Tibial nerve (tissue), 4 donors: ENCODE results near the gene IL1RAPL2. TPM values are rescaled to one million over a fixed set of nuclear protein-coding genes. Genes with fewer than 3 reads are reported as not detected.

Experiments
- DNase-seq, 2 donors: peaks; one replicate each; pipeline ENCODE4 v3.0.0-alpha.2; 2019; ENCODE audit warnings: low spot score in 2 of 2
- H3K27ac ChIP-seq, 4 donors: fragments of 200-600 bp; sonication (generic) in 3 of 4; one replicate each; pipeline ENCODE4 v1.5.1; 2017 to 2019; ENCODE audit warnings: mild to moderate bottlenecking in 1 of 4
- H3K27me3 ChIP-seq, 2 donors: fragments of 200-600 bp; sonication (generic) in 1 of 2; one replicate each; pipeline versions ENCODE4 v1.5.1 to v1.6.0; 2017 to 2019
- H3K36me3 ChIP-seq, 3 donors: fragments of 200-600 bp; sonication (generic); one replicate each; pipeline ENCODE4 v1.5.1; 2018 to 2019
- H3K4me1 ChIP-seq, 4 donors: fragments of 200-600 bp; sonication (generic) in 3 of 4; one replicate each; pipeline ENCODE4 v1.5.1; 2017 to 2019
- H3K4me3 ChIP-seq, 4 donors: fragments of 200-600 bp; sonication (generic) in 3 of 4; one replicate each; pipeline ENCODE4 v1.5.1; 2017 to 2019; ENCODE audit warnings: mild to moderate bottlenecking in 1 of 4, moderate library complexity in 1 of 4
- H3K9me3 ChIP-seq, 4 donors: fragments of 200-600 bp; sonication (generic) in 3 of 4; one replicate each; pipeline ENCODE4 v1.5.1; 2017 to 2019
- EP300 ChIP-seq, 2 donors: sonication (generic); formaldehyde crosslinking; IDR thresholded peaks; one replicate each; pipeline ENCODE4 v1.6.1; 2017; ENCODE audit warnings: antibody characterized with exemption in 2 of 2, mild to moderate bottlenecking in 1 of 2
- POLR2A ChIP-seq, 2 donors: fragments of 450-650 bp; IDR thresholded peaks; one replicate each; pipeline ENCODE4 v1.6.1; 2017; ENCODE audit warnings: antibody characterized with exemption in 2 of 2, mild to moderate bottlenecking in 2 of 2, moderate library complexity in 2 of 2
- WGBS, 2 donors: methylation state at CpG; one replicate each; pipeline ENCODE4 v1.1.5; 2018; 5-methylcytosine and 5-hydroxymethylcytosine counted together
- total RNA-seq, 4 donors: library from RNA; depleted of rRNA; stranded (reverse); fragments of >200 nt; gene quantifications; one replicate each; pipeline ENCODE4 v1.1.0, GENCODE V29; 2016
- TF ChIP-seq, protein P1 (sequence below), 5 experiments: fragments of 200-600 bp in 3 of 5; fragments of 450-650 bp in 2 of 5; sonication (generic) in 3 of 5; IDR thresholded peaks; one replicate each; pipeline ENCODE4 v1.5.1; 2016 to 2019; ENCODE audit warnings: antibody characterized with exemption in 5 of 5, mild to moderate bottlenecking in 3 of 5, moderate library complexity in 2 of 5

IL1RAPL2 gene
- total RNA-seq, 4 donors from 2014 or later, result not detected

DNA sequence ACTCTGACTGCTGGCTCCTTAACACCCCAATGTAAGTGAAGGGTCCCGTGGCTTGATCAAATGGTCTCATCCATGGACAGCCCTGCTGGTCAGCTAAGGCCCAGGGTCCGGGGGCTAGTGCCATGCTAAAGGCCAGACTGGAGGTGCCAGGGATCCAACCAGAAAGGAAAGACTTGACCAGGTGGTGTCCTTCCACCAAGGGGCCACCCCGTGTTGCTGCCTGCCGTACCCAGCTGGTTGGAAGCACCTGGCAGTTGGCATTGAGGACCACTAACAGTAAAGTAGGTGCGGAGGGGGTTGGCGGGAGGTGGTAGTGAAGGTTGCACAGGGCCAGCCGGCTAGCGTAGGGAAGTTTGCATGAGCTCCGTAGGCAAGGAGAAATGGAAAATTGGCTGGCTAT, 1.7 kb upstream of the IL1RAPL2 start:
- Histone ChIP-seq H3K27ac (no peak overlapping the region), H3K4me1 (peaks cover 0 to 17% (median 0%) of the 10 kb centered on the region in 4 donors), H3K4me3 (no peak overlapping the region), H3K9me3 (no peaks in the 10 kb centered on the region), H3K36me3 (no peaks in the 10 kb centered on the region), H3K27me3 (peaks cover 0 to 52% of the 10 kb centered on the region in 2 donors)
- 58 to 73% methylated on average over 8 to 9 of the region's 9 CpGs for WGBS, 2 donors
- TF ChIP-seq, protein P1, sequence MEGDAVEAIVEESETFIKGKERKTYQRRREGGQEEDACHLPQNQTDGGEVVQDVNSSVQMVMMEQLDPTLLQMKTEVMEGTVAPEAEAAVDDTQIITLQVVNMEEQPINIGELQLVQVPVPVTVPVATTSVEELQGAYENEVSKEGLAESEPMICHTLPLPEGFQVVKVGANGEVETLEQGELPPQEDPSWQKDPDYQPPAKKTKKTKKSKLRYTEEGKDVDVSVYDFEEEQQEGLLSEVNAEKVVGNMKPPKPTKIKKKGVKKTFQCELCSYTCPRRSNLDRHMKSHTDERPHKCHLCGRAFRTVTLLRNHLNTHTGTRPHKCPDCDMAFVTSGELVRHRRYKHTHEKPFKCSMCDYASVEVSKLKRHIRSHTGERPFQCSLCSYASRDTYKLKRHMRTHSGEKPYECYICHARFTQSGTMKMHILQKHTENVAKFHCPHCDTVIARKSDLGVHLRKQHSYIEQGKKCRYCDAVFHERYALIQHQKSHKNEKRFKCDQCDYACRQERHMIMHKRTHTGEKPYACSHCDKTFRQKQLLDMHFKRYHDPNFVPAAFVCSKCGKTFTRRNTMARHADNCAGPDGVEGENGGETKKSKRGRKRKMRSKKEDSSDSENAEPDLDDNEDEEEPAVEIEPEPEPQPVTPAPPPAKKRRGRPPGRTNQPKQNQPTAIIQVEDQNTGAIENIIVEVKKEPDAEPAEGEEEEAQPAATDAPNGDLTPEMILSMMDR (IDR thresholded peaks at IDR 0.05), result no peak
- no peak for TF ChIP-seq POLR2A (IDR thresholded peaks at IDR 0.05)
- no peak for TF ChIP-seq EP300 (IDR thresholded peaks at IDR 0.05)
- DNase-seq, result no peak

- Histone ChIP-seq H3K27me3 (peaks cover 0 to 54% of the 10 kb centered on the region in 2 donors), H3K4me3 (peak overlapping the region in 1 of 4 donors; percentile 48), H3K4me1 (peaks cover 0 to 17% (median 0%) of the 10 kb centered on the region in 4 donors), H3K27ac (no peak overlapping the region), H3K36me3 (no peaks in the 10 kb centered on the region), H3K9me3 (no peaks in the 10 kb centered on the region)
- DNase-seq, result no peak
- WGBS, 2 donors, result 4 to 48% methylated on average over 23 to 39 of the region's 39 CpGs
- no peak for TF ChIP-seq POLR2A (IDR thresholded peaks at IDR 0.05)
- TF ChIP-seq EP300 (IDR thresholded peaks at IDR 0.05), result no peak
- TF ChIP-seq, protein P1 (IDR thresholded peaks at IDR 0.05), result no peak
Measured at GRCh38 chrX:104564921-104565703, 887 bp upstream of the IL1RAPL2 start.

DNA sequence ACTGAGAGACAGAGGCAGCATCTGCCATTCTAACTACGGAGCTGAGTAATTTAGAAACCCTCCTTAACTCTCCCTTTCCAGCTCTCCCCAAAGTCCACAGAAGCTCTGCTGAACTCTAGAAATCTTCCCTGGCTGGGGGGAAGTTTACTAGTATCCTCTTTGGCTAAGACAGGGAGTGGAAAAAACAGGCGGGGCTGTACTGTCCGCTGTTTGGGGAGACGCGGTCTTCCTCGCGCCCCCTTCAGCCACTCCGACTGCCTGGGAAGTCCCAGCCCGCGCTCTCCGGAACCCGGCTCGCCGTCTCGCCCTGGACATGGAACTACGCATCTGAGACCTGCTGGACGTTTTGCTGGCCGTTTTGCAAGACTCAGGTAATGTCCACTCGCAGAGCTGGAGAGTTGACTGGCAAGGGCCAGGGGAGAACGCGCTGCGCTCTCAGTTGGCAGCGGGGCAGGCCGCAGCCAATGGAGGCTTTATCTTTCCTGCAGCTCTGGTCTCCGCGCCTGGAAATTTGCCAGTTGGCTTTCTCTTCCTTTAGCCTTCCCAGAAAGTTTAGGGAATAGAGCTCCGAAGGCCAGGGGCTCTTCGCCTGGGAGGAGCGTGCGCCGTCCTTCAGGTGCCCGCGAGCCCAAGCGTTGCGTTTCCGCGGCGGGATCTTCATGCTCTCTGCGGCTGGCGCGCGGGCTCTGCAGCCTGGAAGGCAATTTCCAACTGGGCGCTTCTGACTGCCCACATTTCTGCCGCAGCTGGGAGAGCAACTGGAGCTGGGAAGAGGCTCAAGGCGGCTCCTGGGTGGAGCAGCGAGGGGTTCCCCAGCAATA, 892 bp downstream of the IL1RAPL2 start:
- peak overlapping the region; percentile 9 to 48 (median 22) for H3K4me3 ChIP-seq
- WGBS, 2 donors, result 0 to 32% methylated on average over 3 to 21 of the region's 46 CpGs
- H3K27ac ChIP-seq, result no peak overlapping the region
- DNase-seq, result no peak
- no peaks in the 10 kb centered on the region for H3K36me3 ChIP-seq
- peaks cover 0 to 63% of the 10 kb centered on the region in 2 donors for H3K27me3 ChIP-seq
- TF ChIP-seq, protein P1 (IDR thresholded peaks at IDR 0.05), result no peak
- no peak for TF ChIP-seq POLR2A (IDR thresholded peaks at IDR 0.05)
- TF ChIP-seq EP300 (IDR thresholded peaks at IDR 0.05), result no peak
- H3K4me1 ChIP-seq, result peaks cover 0 to 17% (median 0%) of the 10 kb centered on the region in 4 donors
- H3K9me3 ChIP-seq, result no peaks in the 10 kb centered on the region

- H3K4me1 ChIP-seq, result peaks cover 0 to 17% (median 0%) of the 10 kb centered on the region in 4 donors
- no peaks in the 10 kb centered on the region for H3K9me3 ChIP-seq
- H3K27ac ChIP-seq, result no peak overlapping the region
- DNase-seq, result no peak
- peak overlapping the region in 3 of 4 donors; percentile 9 to 48 (median 30) for H3K4me3 ChIP-seq
- H3K27me3 ChIP-seq, result peaks cover 0 to 66% of the 10 kb centered on the region in 2 donors
- TF ChIP-seq POLR2A (IDR thresholded peaks at IDR 0.05), result no peak
- H3K36me3 ChIP-seq, result no peaks in the 10 kb centered on the region
- 0 to 44% methylated on average over 1 to 12 of the region's 14 CpGs for WGBS, 2 donors
Measured at GRCh38 chrX:104567506-104567905, 1.5 kb downstream of the IL1RAPL2 start.

DNA sequence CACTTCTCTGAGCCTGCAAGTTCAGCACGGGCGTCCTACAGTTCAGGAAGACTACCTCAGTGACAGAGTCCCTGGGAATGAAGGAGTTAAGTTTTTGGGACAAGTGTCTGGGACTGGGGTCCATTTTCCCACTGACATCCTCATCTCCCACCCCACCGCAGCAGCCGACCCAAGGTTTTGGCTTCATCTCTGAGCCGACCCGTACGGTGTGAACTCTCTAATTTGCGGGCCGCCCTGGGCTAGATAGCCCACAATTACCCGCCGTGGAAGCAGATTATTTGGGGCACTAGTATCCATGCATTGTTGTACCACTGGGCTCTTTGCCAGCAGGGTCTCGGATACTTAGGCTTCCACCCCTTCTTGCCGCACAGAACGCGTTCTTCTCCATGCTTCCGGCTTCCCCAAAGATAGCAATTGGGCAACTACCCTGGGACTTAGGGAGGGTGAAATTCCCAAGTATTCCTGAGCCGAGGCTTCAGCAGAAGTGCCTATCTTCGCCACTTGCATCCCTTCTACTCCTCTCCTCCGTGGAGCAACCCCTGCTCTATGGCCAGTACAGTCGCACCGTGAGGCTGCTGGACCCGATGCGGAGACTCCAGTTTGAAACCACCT, 2.4 kb downstream of the IL1RAPL2 start:
- Histone ChIP-seq H3K4me1 (peaks cover 0 to 17% (median 0%) of the 10 kb centered on the region in 4 donors), H3K27ac (no peak overlapping the region), H3K36me3 (no peaks in the 10 kb centered on the region), H3K27me3 (peaks cover 0 to 66% of the 10 kb centered on the region in 2 donors), H3K4me3 (peak overlapping the region in 1 of 4 donors; percentile 48), H3K9me3 (no peaks in the 10 kb centered on the region)
- 33 to 43% methylated on average over 2 to 23 of the region's 23 CpGs for WGBS, 2 donors
- no peak for TF ChIP-seq EP300 (IDR thresholded peaks at IDR 0.05)
- TF ChIP-seq POLR2A (IDR thresholded peaks at IDR 0.05), result no peak
- TF ChIP-seq, protein P1 (IDR thresholded peaks at IDR 0.05), result no peak
- no peak for DNase-seq
